LNCAP (cell line): ENCODE measurements around the gene GRIK4.

Source experiments
- CTCF ChIP-seq: fragments of 450-650 bp; IDR thresholded peaks from 2 replicates; pipeline ENCODE4 v1.5.1; 2017; ENCODE audit warnings: mild to moderate bottlenecking

The GRIK4 gene

GRCh38 chr11:120823159-120823558 lies 311.6 kb downstream of the GRIK4 start:
- no peak for TF ChIP-seq CTCF

GRCh38 chr11:120824242-120824641 lies 312.7 kb downstream of the GRIK4 start:
- no peak for TF ChIP-seq CTCF

- no peak for TF ChIP-seq CTCF
These were observed 315.6 kb downstream of the GRIK4 start for GRCh38 chr11:120827198-120827597.

- no peak for TF ChIP-seq CTCF
These were observed 316.3 kb downstream of the GRIK4 start for GRCh38 chr11:120827820-120828219.

GRCh38 chr11:120828847-120829246 lies 317.3 kb downstream of the GRIK4 start:
- TF ChIP-seq CTCF: no peak

- TF ChIP-seq CTCF: no peak
These were observed 318.6 kb downstream of the GRIK4 start for GRCh38 chr11:120830085-120830620.

GRCh38 chr11:120832481-120833238 lies 321.1 kb downstream of the GRIK4 start:
- no peak for TF ChIP-seq CTCF
